HepG2 (cell line): ENCODE measurements around the gene RSPRY1. TPM values are rescaled to one million over a fixed set of nuclear protein-coding genes. Genes with fewer than 3 reads are reported as not detected.
"Not testable (repeated sequence)": the region's sequence is repeated elsewhere in the genome, so short reads cannot be mapped to it uniquely, and the experiment has no call there.

ENCODE experiments used
- BORCS8-MEF2B ChIP-seq: sonication (generic); formaldehyde crosslinking; IDR thresholded peaks from 2 replicates; pipeline ENCODE4 v1.8.0; 2022; ENCODE audit warnings: mild to moderate bottlenecking, missing genetic modification reagents
- CEBPG ChIP-seq: IDR thresholded peaks from 2 replicates; pipeline ENCODE4 v1.6.1; 2016
- HNF4A ChIP-seq: sonication (generic); formaldehyde crosslinking; IDR thresholded peaks from 2 replicates; pipeline ENCODE4 v1.4.0; 2020; ENCODE audit warnings: missing genetic modification reagents
- MED1 ChIP-seq: sonication (generic); formaldehyde crosslinking; IDR thresholded peaks from 2 replicates; pipeline ENCODE4 v1.4.0; 2020; ENCODE audit warnings: missing genetic modification reagents
- NR2F6 ChIP-seq, 2 experiments: IDR thresholded peaks; 2 replicates each; pipeline ENCODE4 v1.6.1; 2016; ENCODE audit warnings: antibody characterized with exemption in 1 of 2, mild to moderate bottlenecking in 1 of 2
- RARA ChIP-seq: IDR thresholded peaks from 2 replicates; pipeline ENCODE4 v1.6.1; 2016; ENCODE audit warnings: missing genetic modification reagents, missing compliant biosample characterization
- SALL1 ChIP-seq: sonication (generic); formaldehyde crosslinking; IDR thresholded peaks from 2 replicates; pipeline ENCODE4 v1.8.0; 2022; ENCODE audit warnings: mild to moderate bottlenecking, missing genetic modification reagents
- SP4 ChIP-seq: sonication (generic); formaldehyde crosslinking; IDR thresholded peaks from 2 replicates; pipeline ENCODE4 v1.8.1; 2023; ENCODE audit warnings: mild to moderate bottlenecking, missing genetic modification reagents
- polyA plus RNA-seq, 8 experiments: library from polyadenylated mRNA; depleted of rRNA in 3 of 8; stranded (reverse) in 7 of 8; unstranded in 1 of 8; fragments of >200 nt; fragmentation: Illumina TruSeq in 4 of 8; extraction: Trizol in 4 of 8; gene quantifications; 2 replicates each; pipeline versions ENCODE4 v1.2.1 to v1.2.3, GENCODE V29; 2011 to 2016; ENCODE audit warnings: low read depth in 4 of 8, missing spikeins in 1 of 8, mixed read lengths in 1 of 8; ENCODE audit not compliant: insufficient read depth in 1 of 8
- total RNA-seq, 5 experiments: library from RNA; depleted of rRNA; stranded (reverse); fragments of >200 nt; fragmentation: Illumina TruSeq; extraction: Trizol; gene quantifications; 2 replicates each; pipeline ENCODE4 v1.2.3, GENCODE V29; 2016; ENCODE audit warnings: low read depth in 1 of 5
- TF ChIP-seq, protein P1 (sequence below): sonication (generic); formaldehyde crosslinking; IDR thresholded peaks from 2 replicates; pipeline ENCODE4 v1.5.1; 2020; ENCODE audit warnings: mild to moderate bottlenecking, moderate library complexity, missing genetic modification reagents
- TF ChIP-seq, protein P2 (sequence below): IDR thresholded peaks from 2 replicates; pipeline ENCODE4 v1.6.1; 2016; ENCODE audit warnings: mild to moderate bottlenecking

RSPRY1 gene
- total and polyA plus RNA-seq, 2 of the 13 experiments (the other 11 are each of a cell fraction or from before 2014, with no cell fraction given) = 53.4 to 61.0 TPM

DNA sequence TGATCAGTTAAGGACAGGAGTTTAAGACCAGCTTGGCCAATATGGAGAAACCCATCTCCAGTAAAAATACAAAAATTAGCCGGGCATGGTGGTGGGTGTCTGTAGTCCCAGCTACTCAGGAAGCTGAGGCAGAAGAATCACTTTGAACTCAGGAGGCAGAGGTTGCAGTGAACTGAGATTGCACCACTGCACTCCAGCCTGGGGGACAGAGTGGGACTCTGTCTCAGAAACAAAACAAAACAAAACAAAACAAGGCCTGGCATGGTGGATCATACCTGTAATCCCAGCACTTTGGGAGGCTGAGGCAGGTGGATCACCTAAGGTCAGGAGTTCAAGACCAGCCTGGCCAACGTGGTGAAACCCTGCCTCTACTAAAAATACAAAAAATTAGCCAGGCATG, 81.2 kb downstream of the RSPRY1 start (continued):
- TF ChIP-seq, protein P1, sequence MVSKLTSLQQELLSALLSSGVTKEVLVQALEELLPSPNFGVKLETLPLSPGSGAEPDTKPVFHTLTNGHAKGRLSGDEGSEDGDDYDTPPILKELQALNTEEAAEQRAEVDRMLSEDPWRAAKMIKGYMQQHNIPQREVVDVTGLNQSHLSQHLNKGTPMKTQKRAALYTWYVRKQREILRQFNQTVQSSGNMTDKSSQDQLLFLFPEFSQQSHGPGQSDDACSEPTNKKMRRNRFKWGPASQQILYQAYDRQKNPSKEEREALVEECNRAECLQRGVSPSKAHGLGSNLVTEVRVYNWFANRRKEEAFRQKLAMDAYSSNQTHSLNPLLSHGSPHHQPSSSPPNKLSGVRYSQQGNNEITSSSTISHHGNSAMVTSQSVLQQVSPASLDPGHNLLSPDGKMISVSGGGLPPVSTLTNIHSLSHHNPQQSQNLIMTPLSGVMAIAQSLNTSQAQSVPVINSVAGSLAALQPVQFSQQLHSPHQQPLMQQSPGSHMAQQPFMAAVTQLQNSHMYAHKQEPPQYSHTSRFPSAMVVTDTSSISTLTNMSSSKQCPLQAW = 0 out of 2 replicates have a peak, but pooled peaks have one; percentile 24
- TF ChIP-seq MED1 (peak; percentile 27; the same call in 1 of the 2 replicates), HNF4A (CRISPR knock-in tag) (peak; percentile 49), RARA (CRISPR knock-in tag) (peak; percentile 28; the same call in 1 of the 2 replicates), NR2F6 (CRISPR knock-in tag; IDR thresholded peaks at IDR 0.05) (peak; percentile 29; the same call in 1 of the 2 replicates), SALL1 (CRISPR knock-in tag) (0 out of 2 replicates have a peak, but pooled peaks have one; percentile 21), SP4 (peak; percentile 48; the same call in 1 of the 2 replicates), CEBPG (peak; percentile 71), BORCS8-MEF2B (CRISPR knock-in tag) (peak; percentile 61; the same call in 1 of the 2 replicates)
- TF ChIP-seq NR2F6 (IDR thresholded peaks at IDR 0.05) = not testable (repeated sequence)
- TF ChIP-seq, protein P2, sequence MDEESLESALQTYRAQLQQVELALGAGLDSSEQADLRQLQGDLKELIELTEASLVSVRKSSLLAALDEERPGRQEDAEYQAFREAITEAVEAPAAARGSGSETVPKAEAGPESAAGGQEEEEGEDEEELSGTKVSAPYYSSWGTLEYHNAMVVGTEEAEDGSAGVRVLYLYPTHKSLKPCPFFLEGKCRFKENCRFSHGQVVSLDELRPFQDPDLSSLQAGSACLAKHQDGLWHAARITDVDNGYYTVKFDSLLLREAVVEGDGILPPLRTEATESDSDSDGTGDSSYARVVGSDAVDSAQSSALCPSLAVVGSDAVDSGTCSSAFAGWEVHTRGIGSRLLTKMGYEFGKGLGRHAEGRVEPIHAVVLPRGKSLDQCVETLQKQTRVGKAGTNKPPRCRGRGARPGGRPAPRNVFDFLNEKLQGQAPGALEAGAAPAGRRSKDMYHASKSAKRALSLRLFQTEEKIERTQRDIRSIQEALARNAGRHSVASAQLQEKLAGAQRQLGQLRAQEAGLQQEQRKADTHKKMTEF = 0 out of 2 replicates have a peak, but pooled peaks have one; percentile 5
- TF ChIP-seq, all 625 proteins: peak for 19; not testable (repeated sequence) for 606
